Astrocyte of the spinal cord (primary cell): ENCODE results near the gene AKAP17A.
"Not testable (repeated sequence)": the region's sequence is repeated elsewhere in the genome, so short reads cannot be mapped to it uniquely, and the experiment has no call there.

Source experiments
- DNase-seq: peaks from one replicate; pipeline ENCODE4 v3.0.0; 2011; ENCODE audit warnings: low read depth, low spot score
- H3K4me3 ChIP-seq: 2 replicates; pipeline ENCODE4 v1.5.1; 2011; ENCODE audit warnings: low read depth, mild to moderate bottlenecking, low read length, moderate library complexity
- in situ Hi-C: cut with HindIII; loops from 2 replicates; pipeline ENCODE4 v1.10.0; 2017; ENCODE audit warnings: low sequenced_read_pairs
- TF ChIP-seq, protein P1 (sequence below): IDR thresholded peaks from 2 replicates; pipeline ENCODE4 v1.5.1; 2012; ENCODE audit warnings: low read depth, mild to moderate bottlenecking, low read length, inconsistent platforms

The AKAP17A gene

DNA sequence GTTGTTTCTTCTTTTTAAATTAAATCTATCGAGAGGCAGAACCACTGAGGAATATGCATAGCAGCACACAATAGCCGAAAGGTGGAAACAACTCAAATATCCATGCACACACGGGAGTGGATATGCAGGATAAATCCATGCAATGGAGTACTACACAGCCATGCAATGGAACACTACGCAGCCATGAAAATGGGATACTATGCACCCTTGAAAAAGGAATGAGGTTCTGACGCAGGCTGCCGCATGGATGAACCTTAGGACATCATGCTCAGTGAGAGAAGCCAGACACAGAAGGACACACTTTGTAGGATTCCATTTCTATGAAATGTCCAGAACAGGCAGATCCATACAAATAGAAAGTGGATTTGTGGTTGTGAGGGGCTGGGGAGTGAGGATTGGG, 36.0 kb upstream of the AKAP17A start:
- TF ChIP-seq, protein P1, sequence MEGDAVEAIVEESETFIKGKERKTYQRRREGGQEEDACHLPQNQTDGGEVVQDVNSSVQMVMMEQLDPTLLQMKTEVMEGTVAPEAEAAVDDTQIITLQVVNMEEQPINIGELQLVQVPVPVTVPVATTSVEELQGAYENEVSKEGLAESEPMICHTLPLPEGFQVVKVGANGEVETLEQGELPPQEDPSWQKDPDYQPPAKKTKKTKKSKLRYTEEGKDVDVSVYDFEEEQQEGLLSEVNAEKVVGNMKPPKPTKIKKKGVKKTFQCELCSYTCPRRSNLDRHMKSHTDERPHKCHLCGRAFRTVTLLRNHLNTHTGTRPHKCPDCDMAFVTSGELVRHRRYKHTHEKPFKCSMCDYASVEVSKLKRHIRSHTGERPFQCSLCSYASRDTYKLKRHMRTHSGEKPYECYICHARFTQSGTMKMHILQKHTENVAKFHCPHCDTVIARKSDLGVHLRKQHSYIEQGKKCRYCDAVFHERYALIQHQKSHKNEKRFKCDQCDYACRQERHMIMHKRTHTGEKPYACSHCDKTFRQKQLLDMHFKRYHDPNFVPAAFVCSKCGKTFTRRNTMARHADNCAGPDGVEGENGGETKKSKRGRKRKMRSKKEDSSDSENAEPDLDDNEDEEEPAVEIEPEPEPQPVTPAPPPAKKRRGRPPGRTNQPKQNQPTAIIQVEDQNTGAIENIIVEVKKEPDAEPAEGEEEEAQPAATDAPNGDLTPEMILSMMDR: no peak
- in situ Hi-C loops: no loop called here

DNA sequence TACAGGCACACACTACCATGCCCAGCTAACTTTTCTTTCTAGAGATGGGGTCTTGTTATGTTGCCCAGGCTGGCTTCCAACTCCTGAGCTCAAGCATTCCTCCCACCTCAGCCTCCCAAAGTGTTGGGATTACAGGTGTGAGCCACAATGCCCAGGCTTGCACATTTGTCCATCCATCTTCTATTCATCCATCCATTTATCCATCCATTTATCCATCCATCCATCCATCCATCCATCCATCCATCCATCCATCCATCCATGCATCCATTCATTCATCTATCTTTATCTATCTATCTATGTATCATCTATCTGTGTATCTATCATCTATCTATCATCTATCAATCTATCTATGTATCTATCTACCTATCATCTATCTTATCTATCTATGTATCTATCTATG, 34.0 kb upstream of the AKAP17A start:
- in situ Hi-C loops, H3K4me3 ChIP-seq, DNase-seq: not testable (repeated sequence)

More for the DNA sequence above, 36.0 kb upstream of the AKAP17A start:
- no peak for DNase-seq
- no peak overlapping the region for H3K4me3 ChIP-seq

DNA sequence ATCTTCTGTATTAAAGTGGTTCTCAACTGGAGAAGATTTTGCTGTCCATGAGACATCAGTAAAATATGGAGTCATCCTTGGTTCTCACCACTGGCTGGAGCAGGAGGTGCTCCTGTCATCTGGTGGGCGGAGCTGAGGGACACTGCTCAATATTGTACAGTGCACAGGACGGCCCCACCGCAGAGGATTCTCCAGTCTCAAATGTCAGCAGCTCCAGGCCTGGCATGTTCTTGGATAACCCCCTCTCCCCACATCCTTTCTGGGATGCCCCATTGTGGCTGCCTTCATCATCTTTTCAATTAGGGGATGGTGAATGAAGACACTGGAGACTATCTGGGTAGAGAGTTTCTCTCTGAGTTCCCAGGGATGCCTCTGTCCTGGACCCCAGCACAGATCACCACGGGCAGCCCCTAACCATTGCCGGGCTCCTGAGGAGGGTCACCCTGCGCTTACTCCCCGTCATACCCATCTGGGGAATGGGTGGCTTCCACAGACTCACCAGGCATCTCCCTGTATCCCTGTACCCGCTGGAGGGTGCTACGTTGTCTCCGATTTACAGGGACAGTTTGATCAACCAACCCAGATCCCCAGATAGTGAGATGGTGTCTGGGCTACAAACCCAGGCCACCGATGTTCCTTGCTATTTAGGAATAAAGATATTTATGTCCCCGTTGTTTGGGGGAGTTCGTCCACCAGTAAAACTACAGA, 32.5 kb upstream of the AKAP17A start:
- in situ Hi-C loops: no loop called here
- TF ChIP-seq, protein P1: no peak
- no peak overlapping the region for H3K4me3 ChIP-seq
- DNase-seq: no peak

DNA sequence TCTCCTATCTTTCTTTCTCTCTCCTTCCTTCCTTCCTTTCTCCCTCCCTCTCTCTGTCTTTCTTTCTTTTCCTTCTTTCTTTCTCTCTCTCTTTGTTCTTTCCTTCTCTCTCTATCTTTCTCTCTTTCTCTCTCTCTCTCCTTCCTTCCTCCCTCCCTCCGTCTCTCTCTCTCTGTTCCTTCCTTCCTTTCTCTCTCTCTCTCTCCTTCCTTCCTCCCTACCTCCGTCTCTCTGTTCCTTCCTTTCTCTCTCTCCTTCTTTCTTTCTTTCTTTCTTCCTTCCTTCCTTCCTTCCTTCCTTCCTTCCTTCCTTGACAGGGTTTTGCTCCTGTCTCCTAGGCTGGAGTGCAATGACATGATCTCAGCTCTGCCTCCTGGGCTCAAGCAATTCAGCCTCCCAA, 30.2 kb upstream of the AKAP17A start:
- TF ChIP-seq, protein P1: no peak
- DNase-seq: no peak
- H3K4me3 ChIP-seq: no peak overlapping the region
- in situ Hi-C loops: no loop called here

DNA sequence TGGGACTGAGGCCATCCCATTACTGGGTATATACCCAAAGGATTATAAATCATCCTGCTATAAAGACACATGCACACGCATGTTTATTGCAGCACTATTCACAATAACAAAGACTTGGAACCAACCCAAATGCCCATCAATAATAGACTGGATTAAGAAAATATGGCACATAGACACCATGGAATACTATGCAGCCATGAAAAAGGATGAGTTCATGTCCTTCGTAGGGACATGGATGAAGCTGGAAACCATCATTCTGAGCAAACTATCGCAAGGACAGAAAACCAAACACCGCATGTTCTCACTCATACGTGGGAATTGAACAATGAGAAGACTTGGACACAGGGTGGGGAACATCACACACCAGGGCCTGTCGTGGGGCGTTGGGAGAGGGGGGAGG, 27.3 kb upstream of the AKAP17A start:
- in situ Hi-C loops, DNase-seq, H3K4me3 ChIP-seq: not testable (repeated sequence)

DNA sequence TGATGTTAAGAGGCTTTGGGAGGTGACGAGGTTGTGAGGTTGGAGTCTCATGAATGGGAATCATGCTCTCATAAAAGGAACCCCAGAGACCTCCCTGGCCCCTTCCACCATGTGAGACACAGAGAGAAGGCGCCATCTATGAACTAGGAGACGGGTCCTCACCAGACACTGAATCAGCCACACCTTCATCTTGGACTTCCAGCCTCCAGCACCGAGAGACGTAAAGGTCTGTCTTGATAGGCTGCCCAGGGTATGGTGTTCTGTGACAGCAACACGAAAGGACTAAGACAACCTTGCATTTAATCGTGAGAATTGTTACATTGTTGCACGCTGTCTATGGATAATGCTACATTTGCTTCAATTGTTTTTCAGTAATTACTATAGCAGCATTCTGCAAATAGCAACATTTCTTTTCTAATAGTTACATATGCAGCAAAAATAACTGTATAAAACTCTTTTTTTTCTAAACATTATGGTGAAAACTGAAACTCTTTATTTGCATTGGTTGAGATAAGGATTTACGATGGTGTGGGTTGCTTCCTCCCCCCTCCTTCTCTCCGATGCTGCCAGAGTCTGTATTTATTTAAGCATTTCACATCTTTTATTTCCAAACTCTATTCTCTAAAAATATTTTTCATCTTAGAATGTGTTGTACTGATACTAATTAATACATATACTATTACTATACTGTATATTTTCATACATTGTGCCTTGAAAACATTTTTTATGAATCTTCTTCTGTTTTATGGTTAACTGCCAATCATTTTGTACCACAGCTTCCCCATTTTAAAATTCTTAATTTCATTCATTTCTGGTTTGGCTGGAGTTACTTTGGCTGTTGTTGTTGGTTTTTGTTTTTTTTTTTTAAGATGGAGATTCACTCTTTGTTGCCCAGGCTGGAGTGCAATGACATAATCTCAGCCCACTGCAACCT, 26.4 kb upstream of the AKAP17A start:
- TF ChIP-seq, protein P1: no peak
- no peak overlapping the region for H3K4me3 ChIP-seq
- no peak for DNase-seq
- in situ Hi-C loops: no loop called here

DNA sequence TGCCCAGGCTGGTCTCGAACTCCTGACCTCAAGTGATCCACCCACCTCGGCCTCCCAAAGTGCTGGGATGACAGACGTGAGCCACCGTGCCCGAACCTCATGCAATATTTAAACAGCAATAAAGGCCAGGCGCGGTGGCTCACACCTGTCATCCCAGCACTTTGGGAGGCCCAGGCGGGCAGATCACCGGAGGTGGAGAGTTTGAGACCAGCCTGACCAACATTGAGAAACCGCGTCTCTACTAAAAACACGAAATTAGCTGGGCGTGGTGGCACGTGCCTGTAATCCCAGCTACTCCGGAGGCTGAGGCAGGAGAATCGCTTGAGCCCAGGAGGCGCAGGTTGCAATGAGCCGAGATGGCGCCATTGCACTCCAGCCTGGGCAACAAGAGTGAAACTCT, 17.2 kb upstream of the AKAP17A start:
- in situ Hi-C loops, DNase-seq, H3K4me3 ChIP-seq: not testable (repeated sequence)
